Prostate gland (tissue), 2 donors: ENCODE results near the gene ZNF784. TPM values are rescaled to one million over a fixed set of nuclear protein-coding genes. Genes with fewer than 3 reads are reported as not detected.

Experiments
- DNase-seq: peaks from one replicate; pipeline ENCODE4 v3.0.0-alpha.2; 2019; ENCODE audit warnings: low spot score
- H3K27ac ChIP-seq, 2 donors: fragments of 200-600 bp; sonication (generic); 2 replicates each; pipeline ENCODE4 v1.5.1; 2017 to 2019
- H3K27me3 ChIP-seq: fragments of 200-600 bp; sonication (generic); replicated peaks from 2 replicates; pipeline ENCODE4 v1.5.1; 2019; ENCODE audit not compliant: insufficient read depth
- H3K36me3 ChIP-seq, 2 donors: fragments of 200-600 bp; sonication (generic); 1 replicate in 1 of 2; 2 replicates in 1 of 2; pipeline versions ENCODE4 v1.5.1 to v1.8.1; 2017 to 2019
- H3K4me1 ChIP-seq: fragments of 200-600 bp; sonication (generic); replicated peaks from 2 replicates; pipeline ENCODE4 v1.5.1; 2019
- H3K4me3 ChIP-seq, 2 donors: fragments of 200-600 bp; sonication (generic); 2 replicates each; pipeline ENCODE4 v1.5.1; 2017 to 2019
- H3K9me3 ChIP-seq: fragments of 200-600 bp; sonication (generic); 2 replicates; pipeline ENCODE4 v1.5.1; 2017
- POLR2A ChIP-seq: fragments of 450-650 bp; IDR thresholded peaks from one replicate; pipeline ENCODE4 v1.6.1; 2016; ENCODE audit warnings: antibody characterized with exemption, mild to moderate bottlenecking
- POLR2AphosphoS5 ChIP-seq: sonication (generic); formaldehyde crosslinking; IDR thresholded peaks from one replicate; pipeline ENCODE4 v1.6.1; 2017; ENCODE audit warnings: antibody characterized with exemption
- WGBS: methylation state at CpG from one replicate; pipeline ENCODE4 v1.1.5; 2018; 5-methylcytosine and 5-hydroxymethylcytosine counted together
- intact Hi-C: fragments of 100-400 bp; cut with DNase I; formaldehyde crosslinking; loops from one replicate; pipeline ENCODE4 v1.14.2; 2022
- total RNA-seq, 2 donors: library from RNA; depleted of rRNA; stranded (reverse); fragments of >200 nt; gene quantifications; one replicate each; pipeline ENCODE4 v1.1.0, GENCODE V29; 2016
- TF ChIP-seq, protein P1 (sequence below), 4 experiments: fragments of 200-600 bp in 2 of 4; fragments of 450-650 bp in 2 of 4; sonication (generic) in 2 of 4; IDR thresholded peaks; 1 replicate in 3 of 4; 2 replicates in 1 of 4; pipeline ENCODE4 v1.5.1; 2016 to 2019; ENCODE audit warnings: antibody characterized with exemption in 4 of 4, mild to moderate bottlenecking in 2 of 4, moderate library complexity in 2 of 4

Gene ZNF784, protein sequence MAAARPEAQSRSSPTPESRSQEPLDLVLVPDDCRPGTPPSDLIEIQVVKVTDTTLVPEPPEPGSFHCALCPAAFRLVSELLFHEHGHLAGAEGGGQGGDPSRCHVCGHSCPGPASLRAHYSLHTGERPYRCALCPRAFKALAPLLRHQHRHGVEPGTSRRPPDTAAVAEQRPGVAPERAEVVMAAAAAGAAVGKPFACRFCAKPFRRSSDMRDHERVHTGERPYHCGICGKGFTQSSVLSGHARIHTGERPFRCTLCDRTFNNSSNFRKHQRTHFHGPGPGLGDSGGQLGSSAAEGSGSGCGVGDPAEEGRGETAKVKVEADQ
- total RNA-seq: 10 to 100 TPM in 1 of 2 donors, 1 to 10 TPM in 1; 8.9 to 17.2 TPM

- H3K36me3 ChIP-seq: no peaks in the 10 kb centered on the region
- H3K9me3 ChIP-seq: no peaks in the 10 kb centered on the region
- peak; percentile 93 for DNase-seq
- no peaks in the 10 kb centered on the region for H3K27me3 ChIP-seq
- H3K4me3 ChIP-seq: peak within 1 kb of the TSS; percentile 56 to 57
- under 1% methylated on average over 53 of the region's 56 CpGs for WGBS
- H3K4me1 ChIP-seq: no peaks in the 10 kb centered on the region
- peak; percentile 60 for TF ChIP-seq POLR2A
- peak; percentile 90 for TF ChIP-seq POLR2AphosphoS5
- TF ChIP-seq, protein P1, sequence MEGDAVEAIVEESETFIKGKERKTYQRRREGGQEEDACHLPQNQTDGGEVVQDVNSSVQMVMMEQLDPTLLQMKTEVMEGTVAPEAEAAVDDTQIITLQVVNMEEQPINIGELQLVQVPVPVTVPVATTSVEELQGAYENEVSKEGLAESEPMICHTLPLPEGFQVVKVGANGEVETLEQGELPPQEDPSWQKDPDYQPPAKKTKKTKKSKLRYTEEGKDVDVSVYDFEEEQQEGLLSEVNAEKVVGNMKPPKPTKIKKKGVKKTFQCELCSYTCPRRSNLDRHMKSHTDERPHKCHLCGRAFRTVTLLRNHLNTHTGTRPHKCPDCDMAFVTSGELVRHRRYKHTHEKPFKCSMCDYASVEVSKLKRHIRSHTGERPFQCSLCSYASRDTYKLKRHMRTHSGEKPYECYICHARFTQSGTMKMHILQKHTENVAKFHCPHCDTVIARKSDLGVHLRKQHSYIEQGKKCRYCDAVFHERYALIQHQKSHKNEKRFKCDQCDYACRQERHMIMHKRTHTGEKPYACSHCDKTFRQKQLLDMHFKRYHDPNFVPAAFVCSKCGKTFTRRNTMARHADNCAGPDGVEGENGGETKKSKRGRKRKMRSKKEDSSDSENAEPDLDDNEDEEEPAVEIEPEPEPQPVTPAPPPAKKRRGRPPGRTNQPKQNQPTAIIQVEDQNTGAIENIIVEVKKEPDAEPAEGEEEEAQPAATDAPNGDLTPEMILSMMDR (IDR thresholded peaks at IDR 0.05): peak in 1 of 4 experiments; percentile 14
- peak within 1 kb of the TSS; percentile 94 to 99 for H3K27ac ChIP-seq
- intact Hi-C loops: no loop called here
Measured at GRCh38 chr19:55624109-55625003, at the start of gene ZNF784. ZNF784 (minus strand) TSS chr19:55624566; CDS start chr19:55624561, 5 bp downstream.

DNA sequence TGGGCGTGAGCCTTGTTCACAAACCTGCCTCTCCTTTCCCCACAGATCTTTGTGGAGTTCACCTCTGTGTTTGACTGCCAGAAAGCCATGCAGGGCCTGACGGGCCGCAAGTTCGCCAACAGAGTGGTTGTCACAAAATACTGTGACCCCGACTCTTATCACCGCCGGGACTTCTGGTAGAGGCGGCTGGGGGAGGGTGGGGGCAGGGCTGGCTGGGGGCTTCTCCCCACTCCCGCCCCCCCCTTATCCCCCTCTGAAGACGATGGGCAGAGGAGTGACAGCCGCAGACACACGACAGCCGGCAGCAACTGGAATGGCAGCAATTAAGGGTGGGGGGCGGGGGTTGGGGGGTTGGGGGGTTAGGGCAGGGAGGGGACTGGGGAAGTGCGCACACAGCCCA is 49.5 kb upstream of the ZNF784 start:
- WGBS: 71% methylated on average over 14 of the region's 15 CpGs
- Histone ChIP-seq H3K4me1 (peaks cover 10% of the 10 kb centered on the region), H3K27ac (no peak overlapping the region), H3K9me3 (no peaks in the 10 kb centered on the region), H3K27me3 (no peaks in the 10 kb centered on the region), H3K36me3 (peaks cover 16 to 21% of the 10 kb centered on the region in 2 donors), H3K4me3 (no peak overlapping the region)
- intact Hi-C loops: no loop called here
- DNase-seq: no peak
- TF ChIP-seq, protein P1 (IDR thresholded peaks at IDR 0.05): no peak
- TF ChIP-seq POLR2A (no peak), POLR2AphosphoS5 (no peak)

GRCh38 chr19:55673465-55673864 is 49.1 kb upstream of the ZNF784 start:
- H3K36me3 ChIP-seq: peaks cover 16 to 21% of the 10 kb centered on the region in 2 donors
- TF ChIP-seq, protein P1 (IDR thresholded peaks at IDR 0.05): no peak
- TF ChIP-seq POLR2A (no peak), POLR2AphosphoS5 (no peak)
- no peak for DNase-seq
- H3K4me1 ChIP-seq: peaks cover 10% of the 10 kb centered on the region
- no peak overlapping the region for H3K4me3 ChIP-seq
- 85% methylated on average over 9 of the region's 9 CpGs for WGBS
- H3K9me3 ChIP-seq: no peaks in the 10 kb centered on the region
- no peak overlapping the region for H3K27ac ChIP-seq
- intact Hi-C loops: no loop called here
- no peaks in the 10 kb centered on the region for H3K27me3 ChIP-seq

- intact Hi-C loops: no loop called here
- H3K9me3 ChIP-seq: no peaks in the 10 kb centered on the region
- H3K27me3 ChIP-seq: no peaks in the 10 kb centered on the region
- H3K27ac ChIP-seq: no peak overlapping the region
- DNase-seq: no peak
- peaks cover 18% of the 10 kb centered on the region in 2 donors for H3K36me3 ChIP-seq
- TF ChIP-seq POLR2AphosphoS5: no peak
- no peak for TF ChIP-seq POLR2A
- TF ChIP-seq, protein P1 (IDR thresholded peaks at IDR 0.05): no peak
- WGBS: 88% methylated on average over 5 of the region's 5 CpGs
- H3K4me1 ChIP-seq: peaks cover 6% of the 10 kb centered on the region
- H3K4me3 ChIP-seq: no peak overlapping the region
Measured at GRCh38 chr19:55672418-55672817, 48.1 kb upstream of the ZNF784 start.
